ENCODE results near the gene TBC1D14.
"Not testable (repeated sequence)": the region's sequence is repeated elsewhere in the genome, so short reads cannot be mapped to it uniquely, and the experiment has no call there.

TBC1D14 gene

DNA sequence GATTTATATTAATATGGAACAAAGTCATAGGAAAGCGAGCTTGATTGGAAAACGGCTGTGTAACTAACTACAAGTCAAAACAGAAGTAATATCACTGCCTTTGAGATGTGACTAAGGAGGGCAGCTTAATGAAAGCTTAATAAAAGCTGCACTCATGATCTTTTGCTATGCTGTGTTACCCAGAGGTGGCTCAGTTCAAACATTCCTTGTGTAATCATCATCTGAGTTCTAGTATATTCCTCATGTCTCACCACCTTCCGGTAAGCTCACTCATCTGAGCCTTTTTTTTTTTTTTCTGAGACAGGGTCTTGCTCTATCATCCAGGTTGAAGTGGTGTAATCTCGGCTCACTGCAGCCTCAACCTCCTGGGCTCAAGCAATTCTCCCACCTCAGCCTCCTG is 153.2 kb downstream of the TBC1D14 start:
- DNase-seq (ENCODE audit: low read depth) = no peak

DNA sequence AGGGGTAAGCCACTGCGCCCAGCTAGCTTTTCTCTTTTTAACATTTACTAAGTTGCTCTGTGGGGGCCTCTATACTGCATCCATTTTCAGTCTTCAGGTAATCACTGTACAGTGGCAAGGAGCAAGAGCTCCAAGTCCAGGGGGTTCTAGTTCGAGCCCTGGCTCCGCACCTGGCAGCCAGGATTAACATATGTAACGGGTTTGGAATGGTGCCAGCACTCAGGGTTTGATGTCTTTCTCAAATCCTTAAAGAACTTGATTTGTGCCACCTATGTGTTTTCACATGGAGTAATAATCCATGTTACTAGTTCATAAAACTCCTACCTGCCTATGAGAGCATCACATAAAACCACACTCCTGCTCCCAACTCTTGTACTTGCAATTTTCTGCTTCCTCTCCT is 153.7 kb downstream of the TBC1D14 start:
- no peak for DNase-seq (ENCODE audit: low read depth)

DNA sequence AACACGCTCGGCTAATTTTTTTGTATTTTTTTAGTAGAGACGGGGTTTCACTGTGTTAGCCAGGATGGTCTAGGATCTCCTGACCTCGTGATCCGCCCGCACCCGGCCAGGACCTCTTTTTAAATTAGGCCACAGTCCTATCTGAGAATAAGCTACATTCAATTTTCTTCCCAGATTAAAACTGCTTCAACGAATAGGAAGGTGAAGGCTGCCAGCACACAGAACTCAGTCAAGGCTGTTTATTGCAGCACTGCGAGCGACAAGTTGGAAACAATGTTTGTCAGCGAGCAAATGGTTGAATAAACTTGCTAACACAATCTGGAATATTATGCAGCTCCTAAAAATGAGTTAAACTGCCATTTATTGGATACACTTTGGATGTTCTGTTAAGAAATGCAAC is 156.4 kb downstream of the TBC1D14 start:
- no peak for DNase-seq (ENCODE audit: low read depth)

DNA sequence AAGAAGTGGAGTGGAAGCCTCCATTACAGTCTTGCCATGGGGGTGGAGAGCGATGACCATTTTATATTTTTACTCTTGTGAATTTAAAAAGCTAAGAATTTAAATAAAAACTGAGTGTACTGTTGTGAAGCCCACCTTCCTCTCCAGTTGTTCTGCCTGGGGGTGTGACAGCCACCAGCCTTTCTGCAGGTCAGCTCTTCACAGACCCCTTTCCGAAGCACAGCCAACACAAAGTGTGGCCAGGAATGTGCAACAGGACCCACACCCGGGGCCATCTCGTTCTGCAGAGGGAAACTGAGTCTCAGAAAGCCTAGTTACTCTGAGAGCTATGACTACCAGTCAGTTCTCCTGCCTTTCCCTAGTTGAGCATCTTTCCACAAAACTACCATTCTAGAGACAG is 156.9 kb downstream of the TBC1D14 start:
- no peak for DNase-seq (ENCODE audit: low read depth)

DNA sequence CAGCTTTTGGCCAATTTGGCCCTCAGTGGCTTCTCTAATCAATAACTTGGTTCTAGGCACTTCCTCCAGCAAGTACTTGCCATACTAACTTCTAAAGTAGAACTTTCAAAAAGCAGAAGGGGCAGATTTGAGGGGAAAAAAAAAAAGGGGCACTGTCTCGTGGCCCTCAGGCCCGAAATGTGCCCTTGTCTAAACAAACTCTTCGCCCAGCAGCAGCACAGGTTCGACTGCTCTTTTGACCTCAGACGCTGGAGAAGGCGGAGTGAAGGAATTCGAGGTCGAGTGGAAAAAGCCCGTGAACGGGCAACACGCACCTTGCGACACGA is 157.5 kb downstream of the TBC1D14 start:
- no peak for DNase-seq (ENCODE audit: low read depth)

DNA sequence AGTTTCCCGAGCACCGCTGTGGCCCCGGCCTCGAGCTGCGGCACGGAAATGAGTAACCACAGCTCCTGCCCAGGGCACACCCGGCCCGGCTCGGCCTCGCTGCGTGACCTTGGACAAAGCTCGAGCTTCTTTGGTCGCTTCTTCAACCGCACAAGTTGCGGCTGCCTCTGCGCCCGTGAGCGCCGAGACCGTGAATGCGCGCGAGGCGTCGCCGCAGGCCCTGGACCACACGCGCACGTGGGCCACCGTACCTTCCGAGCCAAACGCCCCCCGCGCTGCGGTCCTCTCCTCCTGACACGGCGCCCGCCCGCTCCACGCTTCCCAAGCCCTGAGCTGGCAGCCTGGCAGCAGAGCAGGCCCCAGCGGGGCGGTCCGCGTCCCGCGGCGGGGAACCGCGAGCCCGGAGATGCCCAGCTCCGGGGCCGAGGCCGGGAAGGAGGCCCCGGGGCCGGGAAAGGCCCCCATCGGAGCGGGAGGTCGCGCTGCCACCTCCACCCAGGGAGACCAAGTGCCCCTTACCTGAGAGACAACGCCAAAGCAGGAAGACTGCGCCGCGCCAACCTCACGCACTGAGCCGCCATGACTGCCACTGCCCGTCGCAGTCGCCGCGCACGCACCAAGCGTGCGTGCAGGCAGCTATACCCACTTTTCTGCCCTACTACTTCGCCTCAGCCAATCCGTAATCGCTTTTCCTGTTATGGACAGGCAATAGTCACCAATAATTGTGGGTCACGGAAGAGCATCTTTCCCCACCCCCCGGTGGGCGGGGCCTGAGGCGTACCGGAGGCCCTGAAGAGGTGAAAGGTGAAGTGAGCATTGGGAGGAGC is 158.0 kb downstream of the TBC1D14 start, which contains the start of gene GRPEL1:
GRPEL1 (minus strand) TSS at position 613 of the 827 bp plus-strand sequence; CDS start at position 581, 32 bp downstream.
- peak; percentile 100 for DNase-seq (ENCODE audit: low read depth)

DNA sequence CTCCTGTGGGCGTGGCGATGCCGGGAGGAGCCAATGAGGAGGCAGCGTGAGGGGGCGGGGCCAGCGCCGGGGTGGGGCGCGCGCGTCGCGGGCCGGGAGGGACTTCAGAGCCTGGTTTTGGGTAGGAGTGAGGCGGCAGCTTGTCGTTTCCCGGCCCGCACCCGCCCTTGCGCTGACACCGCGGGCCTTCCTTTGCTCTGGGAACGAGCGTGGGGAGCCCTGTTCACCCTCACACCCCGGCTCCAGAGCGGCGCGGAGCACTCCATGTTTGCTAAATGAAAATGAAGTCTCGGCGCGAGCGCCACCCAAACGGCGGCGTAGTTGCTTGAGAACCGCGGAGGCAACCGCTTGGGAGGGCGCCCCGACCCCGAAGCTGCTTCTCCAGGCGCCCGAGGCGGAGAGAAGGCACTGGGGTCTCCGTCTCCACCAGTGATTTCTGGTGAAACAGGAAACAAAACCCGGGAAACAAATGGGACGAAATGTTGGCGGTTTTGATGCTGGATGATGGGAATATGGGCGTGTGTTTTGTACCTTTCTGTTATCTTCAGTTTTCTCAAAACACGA is 158.7 kb downstream of the TBC1D14 start:
- no peak for DNase-seq (ENCODE audit: low read depth)

DNA sequence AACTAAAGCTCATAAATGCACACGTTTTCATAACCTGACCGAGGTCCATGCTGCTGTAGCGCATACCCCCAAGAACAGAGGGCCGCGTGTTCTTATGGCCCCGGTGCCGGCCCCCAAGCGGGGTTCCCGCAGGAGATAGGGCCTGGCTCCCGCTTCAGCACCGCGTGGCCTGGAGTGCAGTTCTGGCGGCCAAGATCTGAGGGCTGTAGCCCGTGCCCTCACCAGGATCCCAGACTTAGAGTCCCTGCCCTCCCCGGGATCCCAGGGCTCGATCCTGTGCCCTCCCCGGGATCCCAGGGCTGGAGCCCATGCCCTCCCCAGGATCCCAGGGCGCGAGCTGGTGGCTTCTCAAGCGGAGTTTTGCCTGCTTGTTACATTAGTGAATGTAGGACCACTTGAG is 159.3 kb downstream of the TBC1D14 start:
- DNase-seq (ENCODE audit: low read depth) = no peak

DNA sequence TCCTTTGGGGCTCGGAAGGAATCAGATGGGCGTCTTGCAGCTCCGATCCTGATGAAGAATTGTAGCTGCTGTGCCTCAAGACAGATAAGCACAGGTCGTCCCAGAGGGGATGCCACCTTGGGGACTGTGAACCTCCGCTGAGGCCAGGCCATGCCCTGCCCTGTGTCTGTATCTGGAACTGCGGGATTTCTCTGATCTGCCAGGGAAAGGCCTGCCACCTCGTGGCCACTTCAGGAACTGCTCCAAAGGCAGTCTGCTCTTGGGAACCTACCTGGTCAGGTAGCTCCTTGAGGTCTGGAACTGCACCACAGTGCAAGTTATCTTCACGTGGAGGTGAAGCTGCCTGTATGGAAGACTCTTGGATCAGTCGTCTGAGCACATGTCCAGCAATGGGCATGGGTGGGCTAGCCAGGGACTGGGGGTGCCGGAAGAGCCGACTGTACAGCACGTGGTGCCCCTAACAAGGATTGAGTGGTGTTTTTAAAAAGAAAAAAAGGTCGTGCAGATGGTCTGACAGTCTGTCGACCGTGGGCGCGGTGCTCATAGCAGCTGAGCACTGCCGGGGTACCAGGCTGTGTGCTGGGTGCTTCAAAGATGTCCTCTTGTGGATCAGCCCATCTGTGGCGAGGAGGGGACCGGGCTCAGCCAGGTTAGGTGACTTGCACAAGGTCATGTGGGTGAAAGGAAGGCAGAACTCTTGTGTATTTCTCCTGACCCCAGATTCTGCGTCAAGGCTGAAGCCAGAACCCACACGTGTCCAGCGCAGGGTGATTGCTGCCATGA is 161.3 kb downstream of the TBC1D14 start:
- DNase-seq (ENCODE audit: low read depth) = peak; percentile 73

DNA sequence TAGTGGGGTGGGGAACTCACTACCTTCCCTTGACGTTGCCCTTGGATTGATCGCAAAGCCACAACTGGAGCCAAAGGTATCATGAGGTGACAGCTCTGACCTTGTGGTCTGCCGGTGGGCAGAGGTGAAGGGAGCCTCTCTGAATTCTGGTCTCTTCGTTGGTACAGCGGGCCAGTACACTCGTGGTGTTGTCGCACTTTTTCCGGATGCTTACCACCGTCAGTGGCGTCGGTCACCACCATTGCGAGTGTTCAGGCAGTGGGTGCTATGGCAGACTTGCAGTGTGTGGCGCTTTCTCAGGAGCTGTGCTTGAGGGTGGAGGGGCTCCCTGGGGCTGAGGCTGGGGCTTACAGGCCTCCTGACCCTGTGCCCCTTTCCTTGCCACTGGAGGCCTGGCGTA is 163.4 kb downstream of the TBC1D14 start:
- no peak for DNase-seq (ENCODE audit: low read depth)

DNA sequence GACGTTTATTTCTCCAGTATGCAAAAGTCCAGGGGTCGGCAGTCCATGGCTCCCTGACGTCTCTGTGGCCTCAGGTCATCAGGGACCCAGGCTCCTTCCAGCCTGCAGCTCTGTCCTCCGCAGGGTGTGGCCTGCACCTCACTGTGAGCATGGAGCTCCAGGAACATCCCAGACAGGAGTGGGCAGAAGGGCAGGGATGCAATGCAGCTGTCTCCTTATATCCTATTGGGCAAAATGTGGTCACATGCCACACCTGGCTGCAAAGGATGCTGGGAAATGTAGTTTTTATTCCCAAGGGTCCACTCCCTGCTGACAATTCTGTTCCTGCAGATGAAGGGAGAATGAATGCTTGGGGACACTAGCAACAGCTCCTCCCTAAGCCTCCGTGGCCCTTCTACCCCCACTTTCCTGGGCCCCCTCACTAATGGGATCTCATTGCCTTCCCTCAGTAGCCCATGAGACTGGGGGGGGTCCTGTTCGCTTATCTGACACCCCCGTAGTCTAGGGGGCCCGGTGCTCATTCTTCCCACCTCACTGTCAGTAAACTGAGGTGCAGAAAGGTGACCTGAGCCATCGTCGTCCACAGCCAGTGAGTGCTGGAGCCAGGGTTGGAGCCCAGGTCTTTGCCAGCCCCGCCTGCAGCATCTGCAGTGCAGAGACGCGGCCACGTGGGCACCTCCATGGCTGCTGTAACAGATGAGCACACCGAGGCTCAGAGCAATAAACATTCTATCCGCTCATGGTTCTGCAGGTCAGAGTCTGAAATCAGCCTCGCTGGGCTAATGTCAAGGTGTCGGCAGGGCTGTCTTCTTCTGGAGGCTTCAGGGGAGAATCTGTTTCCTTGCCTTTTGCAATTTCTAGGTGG is 164.1 kb downstream of the TBC1D14 start:
- no peak for DNase-seq (ENCODE audit: low read depth)

DNA sequence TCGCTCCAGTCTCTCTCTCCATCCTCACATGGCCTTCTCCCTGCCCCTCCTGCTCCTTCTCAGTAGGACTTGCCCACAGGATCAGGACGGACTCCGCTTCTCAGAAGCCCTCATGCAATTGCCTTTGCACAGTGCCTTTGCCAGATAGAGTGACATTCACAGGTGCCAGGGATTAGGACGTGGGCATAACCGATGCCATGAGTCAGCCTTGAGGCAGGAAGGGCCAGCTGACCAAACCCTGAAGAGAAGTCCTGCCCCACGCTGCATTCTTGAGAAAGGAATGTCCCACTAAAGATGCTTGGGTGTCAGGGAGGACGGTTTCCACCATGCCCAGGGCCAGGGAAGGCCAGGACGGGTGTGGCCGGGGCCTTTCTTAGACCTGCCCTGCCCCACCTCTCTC is 164.8 kb downstream of the TBC1D14 start:
- no peak for DNase-seq (ENCODE audit: low read depth)

DNA sequence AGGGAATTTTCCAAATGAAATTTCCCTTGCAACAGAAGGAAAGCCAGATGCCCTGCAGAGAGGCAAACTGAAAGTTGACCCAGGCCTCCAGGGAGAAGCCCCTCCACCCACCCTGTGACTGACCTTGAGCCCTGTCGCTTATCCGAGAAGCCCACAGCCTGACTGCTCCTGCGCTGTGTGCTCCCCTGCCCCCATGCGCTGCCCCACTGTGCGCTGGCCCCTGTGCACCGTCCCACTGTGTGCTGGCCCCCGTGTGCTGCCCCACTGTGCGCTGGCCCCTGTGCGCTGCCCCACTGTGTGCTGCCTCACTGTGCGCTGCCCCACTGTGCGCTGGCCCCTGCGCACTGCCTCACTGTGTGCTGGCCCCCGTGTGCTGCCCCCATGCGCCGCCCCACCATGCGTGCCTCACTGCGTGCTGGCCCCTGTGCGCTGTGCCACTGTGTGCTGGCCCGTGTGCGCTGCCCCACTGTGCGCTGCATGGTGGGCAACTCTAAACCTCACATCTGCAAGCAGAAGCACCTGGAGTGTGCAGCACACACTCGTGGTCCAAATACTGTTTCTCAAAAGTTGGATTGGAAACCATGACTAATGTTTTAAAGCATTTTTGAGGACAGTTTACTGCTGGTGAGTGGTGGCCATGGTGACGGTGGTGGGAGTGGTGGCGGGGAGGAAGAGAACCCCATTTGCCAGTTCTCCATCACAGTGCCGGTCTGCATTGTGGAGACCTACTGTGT is 166.5 kb downstream of the TBC1D14 start:
- DNase-seq (ENCODE audit: low read depth) = no peak

DNA sequence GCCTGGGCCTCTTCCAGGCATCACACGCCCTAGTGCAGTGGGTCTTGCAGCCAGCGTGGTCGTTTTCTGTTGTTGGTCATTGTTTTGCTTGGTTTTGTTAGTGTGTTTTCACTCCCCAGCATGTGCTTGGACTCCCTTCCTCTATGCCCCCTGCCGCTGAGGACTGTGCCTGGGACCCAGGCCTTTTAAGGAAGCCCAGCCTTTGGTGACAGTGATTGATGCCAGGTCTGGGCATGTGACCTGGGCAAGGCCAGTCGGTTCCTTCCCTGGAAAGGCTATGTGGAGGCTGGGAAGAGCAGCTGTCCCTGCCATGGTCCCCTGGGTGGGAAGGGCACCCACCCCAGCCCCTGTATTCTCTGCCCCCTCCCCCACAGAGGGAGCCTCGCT is 167.1 kb downstream of the TBC1D14 start:
- no peak for DNase-seq (ENCODE audit: low read depth)

DNA sequence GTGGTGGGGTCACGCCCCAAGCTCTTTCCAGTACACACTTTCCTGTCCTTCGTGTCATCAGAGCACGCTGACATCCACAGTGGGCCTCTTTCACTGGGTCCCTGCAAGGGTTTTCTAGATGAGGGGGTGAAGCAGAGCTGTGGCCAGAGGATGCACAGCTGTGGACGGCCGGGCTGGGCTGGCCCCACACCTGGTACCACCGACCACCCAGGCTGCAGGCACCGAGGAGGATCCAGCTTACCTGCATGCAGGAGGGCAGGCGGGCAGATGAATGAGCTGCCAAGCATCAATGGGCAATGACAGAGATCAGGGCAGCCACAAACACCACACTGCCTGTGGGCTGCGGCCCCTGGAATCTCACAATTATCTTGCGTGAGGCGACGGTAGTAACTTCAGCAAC is 167.7 kb downstream of the TBC1D14 start:
- DNase-seq (ENCODE audit: low read depth) = no peak

DNA sequence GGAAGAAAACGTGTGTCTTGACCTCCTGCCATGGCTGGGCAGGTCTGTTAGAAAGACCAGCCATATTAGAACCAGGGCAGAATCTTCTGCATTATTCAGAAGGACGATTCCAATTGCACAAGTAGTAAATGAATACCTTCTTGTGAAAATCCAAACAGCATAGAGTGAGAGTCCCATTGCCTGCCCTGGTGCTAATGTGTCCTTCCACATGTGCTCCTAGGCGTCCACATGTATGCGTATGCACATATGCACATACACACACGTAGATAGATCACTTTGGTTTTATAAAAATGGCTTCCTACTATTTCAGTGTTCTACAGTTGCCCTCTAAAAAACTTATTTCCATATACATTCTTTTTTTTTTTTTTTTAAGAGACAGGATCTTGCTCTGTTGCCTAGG is 168.4 kb downstream of the TBC1D14 start:
- no peak for DNase-seq (ENCODE audit: low read depth)

DNA sequence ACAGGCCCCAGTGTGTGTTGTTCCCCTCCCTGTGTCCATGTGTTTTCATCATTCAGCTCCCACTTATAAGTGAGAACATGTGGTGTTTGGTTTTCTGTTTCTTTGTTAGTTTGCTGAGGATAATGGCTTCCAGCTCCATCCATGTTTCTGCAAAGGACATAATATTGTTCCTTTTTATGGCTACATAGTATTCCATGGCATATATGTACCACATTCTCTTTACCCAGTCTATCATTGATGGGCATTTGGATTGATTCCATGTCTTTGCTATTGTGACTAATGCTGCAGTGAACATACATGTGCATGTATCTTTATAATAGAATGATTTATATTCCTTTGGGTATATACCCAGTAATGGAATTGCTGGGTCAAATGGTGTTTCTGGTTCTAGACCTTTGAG is 169.9 kb downstream of the TBC1D14 start:
- not testable (repeated sequence) for DNase-seq (ENCODE audit: low read depth)

DNA sequence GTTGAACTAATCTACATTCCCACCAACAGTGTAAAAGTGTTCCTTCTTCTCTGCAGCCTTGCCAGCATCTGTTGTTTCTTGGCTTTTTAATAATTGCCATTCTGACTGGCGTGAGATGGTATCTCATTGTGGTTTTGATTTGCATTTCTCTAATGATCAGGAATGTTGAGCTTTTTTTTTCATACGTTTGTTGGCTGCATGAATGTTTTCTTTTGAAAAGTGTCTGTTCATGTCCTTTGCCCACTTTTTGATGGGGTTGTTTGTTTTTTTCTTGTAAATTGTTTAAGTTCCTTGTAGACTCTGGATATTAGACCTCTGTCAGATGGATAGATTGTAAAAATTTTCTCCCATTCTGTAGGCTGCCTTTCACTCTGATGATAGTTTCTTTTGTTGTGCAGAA is 170.3 kb downstream of the TBC1D14 start:
- DNase-seq (ENCODE audit: low read depth) = not testable (repeated sequence)
